GM10847 (cell line): ENCODE data around the gene SCN5A.

ENCODE experiments used
- POLR2A ChIP-seq: IDR thresholded peaks from 2 replicates; pipeline ENCODE4 v1.6.1; 2011; ENCODE audit not compliant: insufficient read length; ENCODE audit errors: extremely low read depth

SCN5A gene

DNA sequence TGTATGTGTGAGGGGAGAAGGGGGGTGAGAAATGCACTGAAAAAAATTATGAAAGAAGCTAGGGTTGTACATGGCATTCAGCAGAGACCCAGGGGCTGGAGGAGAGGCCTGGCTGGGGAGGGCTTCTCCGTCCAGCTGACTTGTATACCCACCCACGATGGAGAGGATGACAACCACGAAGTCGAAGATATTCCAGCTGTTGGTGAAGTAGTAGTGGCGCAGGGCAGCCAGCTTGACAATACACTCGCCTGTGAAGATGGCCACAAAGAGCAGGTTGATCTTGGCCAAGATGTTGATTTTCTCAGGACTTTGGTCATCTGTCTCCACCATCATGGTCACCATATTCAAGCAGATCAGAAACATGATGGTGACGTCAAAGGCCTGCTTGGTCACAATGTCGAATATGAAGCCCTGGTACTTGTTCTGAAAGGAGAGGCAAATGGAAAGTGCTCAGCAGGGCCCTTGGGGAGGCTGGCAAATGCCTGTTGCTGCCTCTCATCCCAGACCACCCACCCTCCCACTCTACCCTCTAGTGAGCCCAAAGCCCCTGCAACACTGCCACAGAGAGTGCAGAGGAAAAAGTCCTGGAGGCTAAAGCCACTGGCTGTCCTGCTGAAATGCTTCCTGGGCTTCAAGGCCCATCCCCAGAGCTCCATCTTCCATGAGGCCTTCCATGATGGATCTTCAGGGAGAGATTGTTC, 95.2 kb downstream of the SCN5A start:
- TF ChIP-seq POLR2A = no peak

GRCh38 chr3:38553071-38553470, 96.4 kb downstream of the SCN5A start:
- TF ChIP-seq POLR2A = no peak

GRCh38 chr3:38552364-38552763, 97.1 kb downstream of the SCN5A start:
- TF ChIP-seq POLR2A = no peak

- no peak for TF ChIP-seq POLR2A
Observed at GRCh38 chr3:38551026-38551832, 98.3 kb downstream of the SCN5A start.

- TF ChIP-seq POLR2A = no peak
Observed at GRCh38 chr3:38549957-38550840, 99.3 kb downstream of the SCN5A start.

- no peak for TF ChIP-seq POLR2A
Observed at GRCh38 chr3:38549486-38549885, 100.0 kb downstream of the SCN5A start.

- no peak for TF ChIP-seq POLR2A
Observed at GRCh38 chr3:38549082-38549481, 100.4 kb downstream of the SCN5A start.

DNA sequence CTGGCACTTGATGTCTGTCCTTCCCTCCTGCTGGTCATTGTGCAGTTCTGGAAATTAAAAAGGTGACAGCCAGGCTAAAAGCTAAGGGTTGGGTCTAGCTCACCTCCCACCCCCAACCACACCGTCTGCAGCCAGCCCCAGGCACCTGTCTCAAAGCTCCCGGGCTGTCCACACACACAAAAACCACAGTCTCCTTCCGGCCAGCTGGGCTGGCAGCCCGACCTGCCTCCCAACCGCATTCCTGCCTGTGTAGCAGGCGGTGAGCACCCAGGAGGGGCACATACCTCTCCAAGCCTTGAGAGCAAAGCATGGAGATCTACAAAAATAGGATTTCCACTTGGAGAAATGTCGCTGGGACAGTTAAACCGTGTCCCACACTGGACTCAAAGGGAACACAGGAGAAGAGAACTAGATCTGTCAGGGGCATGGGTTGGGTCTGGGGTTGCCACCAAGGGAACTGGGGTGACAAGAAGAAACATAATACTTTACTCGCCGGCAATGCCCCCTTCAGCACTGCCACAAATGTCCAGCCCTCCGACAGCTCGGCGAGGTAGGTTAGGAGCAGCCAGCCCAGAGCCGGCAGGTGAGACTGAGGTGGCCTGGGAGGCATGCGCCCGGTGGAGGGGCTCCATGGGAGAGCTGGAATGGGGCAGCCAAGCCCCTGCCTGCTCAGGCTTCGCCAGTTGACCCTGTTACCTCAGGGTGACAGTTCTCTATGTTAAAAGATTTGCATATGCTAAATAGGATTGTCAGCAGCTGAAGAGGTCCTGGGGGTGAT, 101.1 kb downstream of the SCN5A start:
- no peak for TF ChIP-seq POLR2A

DNA sequence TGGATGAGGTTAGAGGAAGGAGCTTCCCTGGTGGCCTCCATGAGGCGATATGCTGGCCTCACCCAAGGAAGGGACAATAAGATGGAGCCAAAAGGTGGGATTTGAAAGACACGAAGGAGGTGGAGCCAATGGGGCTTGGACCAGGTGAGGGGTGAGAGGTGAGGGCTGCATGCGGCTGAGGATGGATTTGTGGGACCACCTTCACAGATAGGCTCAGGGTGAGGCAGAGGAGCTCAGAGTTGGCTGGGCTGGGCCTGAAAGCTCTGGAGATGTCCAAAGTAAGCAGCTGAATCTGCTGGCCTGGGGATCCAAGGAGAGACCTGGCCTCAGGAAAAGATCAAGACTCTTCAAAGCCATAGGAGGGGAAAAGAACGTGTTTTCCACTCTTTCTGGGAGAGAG, 103.5 kb downstream of the SCN5A start:
- no peak for TF ChIP-seq POLR2A

- TF ChIP-seq POLR2A = no peak
Observed at GRCh38 chr3:38545550-38545949, 103.9 kb downstream of the SCN5A start.

- no peak for TF ChIP-seq POLR2A
Observed at GRCh38 chr3:38544926-38545325, 104.6 kb downstream of the SCN5A start.

DNA sequence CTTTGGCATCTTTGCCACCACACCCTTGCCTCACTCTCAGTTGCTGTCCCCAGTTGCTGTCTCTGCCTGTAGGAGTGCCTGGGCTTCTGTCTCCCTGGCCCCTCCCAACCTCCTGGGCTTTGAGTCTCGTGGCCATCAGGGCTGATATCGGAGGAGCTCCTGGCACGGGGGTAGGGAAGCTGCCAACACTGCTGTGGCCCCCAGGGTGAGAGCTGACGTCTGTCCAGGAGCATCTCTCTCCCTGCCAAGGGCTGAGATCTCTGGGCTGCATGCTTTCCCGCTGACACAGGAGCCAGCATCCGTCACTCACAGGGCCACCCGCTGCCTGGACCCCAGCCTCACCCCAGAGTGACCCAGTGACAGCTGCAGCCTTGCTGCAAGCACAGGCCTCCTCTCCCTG, 105.9 kb downstream of the SCN5A start:
- no peak for TF ChIP-seq POLR2A

- no peak for TF ChIP-seq POLR2A
Observed at GRCh38 chr3:38542401-38543298, 106.8 kb downstream of the SCN5A start.

DNA sequence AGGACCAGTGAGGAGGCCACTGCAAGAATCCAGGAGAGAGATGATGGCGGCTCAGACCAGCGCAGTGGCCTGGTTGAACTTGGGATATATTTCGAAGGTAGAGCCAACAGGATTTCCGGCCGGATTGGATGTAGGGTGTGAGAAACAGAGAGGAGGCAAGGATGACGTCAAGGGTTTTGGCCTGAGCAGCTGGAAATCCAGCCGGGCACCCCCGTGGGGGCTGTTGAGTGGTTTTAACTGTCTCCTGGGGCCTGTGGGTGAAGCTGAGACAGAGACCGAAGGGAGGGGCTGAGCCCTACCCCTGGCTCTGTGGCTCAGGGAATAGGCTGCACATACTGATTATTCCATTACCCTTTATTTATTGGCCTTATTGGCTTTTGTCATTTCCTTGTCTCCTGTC, 107.7 kb downstream of the SCN5A start:
- TF ChIP-seq POLR2A = no peak
